ENCODE data around the gene PCMTD2.

GRCh38 chr20:64220891-64221527, 34.5 kb upstream of the PCMTD2 start:
- TF ChIP-seq ZNF785 (tag by site-specific recombination; IDR thresholded peaks at IDR 0.05) (no peak), ZIC2 (tag by site-specific recombination; IDR thresholded peaks at IDR 0.05) (no peak), ZNF626 (tag by site-specific recombination; IDR thresholded peaks at IDR 0.05) (no peak), ZNF600 (tag by site-specific recombination; IDR thresholded peaks at IDR 0.05) (no peak), ZBTB7A (tag by site-specific recombination; IDR thresholded peaks at IDR 0.05; ENCODE audit: low read depth) (no peak), ZBTB20 (tag by site-specific recombination; IDR thresholded peaks at IDR 0.05) (no peak), MYNN (tag by site-specific recombination; IDR thresholded peaks at IDR 0.05; ENCODE audit: borderline replicate concordance) (no peak), CTCF (tag by site-specific recombination; IDR thresholded peaks at IDR 0.05) (no peak), ZBTB8A (tag by site-specific recombination; IDR thresholded peaks at IDR 0.05) (no peak), OVOL3 (tag by site-specific recombination; IDR thresholded peaks at IDR 0.05) (no peak), ZNF660 (tag by site-specific recombination; IDR thresholded peaks at IDR 0.05) (no peak), ZNF175 (tag by site-specific recombination; IDR thresholded peaks at IDR 0.05) (no peak)
- TF ChIP-seq, protein P1, sequence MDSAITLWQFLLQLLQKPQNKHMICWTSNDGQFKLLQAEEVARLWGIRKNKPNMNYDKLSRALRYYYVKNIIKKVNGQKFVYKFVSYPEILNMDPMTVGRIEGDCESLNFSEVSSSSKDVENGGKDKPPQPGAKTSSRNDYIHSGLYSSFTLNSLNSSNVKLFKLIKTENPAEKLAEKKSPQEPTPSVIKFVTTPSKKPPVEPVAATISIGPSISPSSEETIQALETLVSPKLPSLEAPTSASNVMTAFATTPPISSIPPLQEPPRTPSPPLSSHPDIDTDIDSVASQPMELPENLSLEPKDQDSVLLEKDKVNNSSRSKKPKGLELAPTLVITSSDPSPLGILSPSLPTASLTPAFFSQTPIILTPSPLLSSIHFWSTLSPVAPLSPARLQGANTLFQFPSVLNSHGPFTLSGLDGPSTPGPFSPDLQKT (IDR thresholded peaks at IDR 0.05; ENCODE audit: borderline replicate concordance, low read depth, low read length) = no peak
